BJ (cell line): Measurements from ENCODE around the gene HIVEP3. TPM values are rescaled to one million over a fixed set of nuclear protein-coding genes. Genes with fewer than 3 reads are reported as not detected.

ENCODE experiments used
- CTCF ChIA-PET: fragments of 350-600 bp; formaldehyde crosslinking; extraction: SDS; loops from one replicate; lab custom pipeline; 2021; ENCODE audit warnings: antibody characterized with exemption, inconsistent platforms; lab: Yijun Ruan, JAX
- POLR2A ChIA-PET: fragments of 300-600 bp; sonication (Branson Sonifier 250); formaldehyde crosslinking; extraction: SDS; loops from one replicate; lab custom pipeline; 2021; ENCODE audit warnings: antibody characterized with exemption; lab: Charles Lee
- DNase-seq: peaks from one replicate; pipeline ENCODE4 v3.0.0-alpha.2; 2011; ENCODE audit warnings: low read depth
- H3K27me3 ChIP-seq: 2 replicates; pipeline ENCODE4 v1.6.0; 2011; ENCODE audit warnings: low read length; ENCODE audit not compliant: control insufficient read depth, insufficient read depth
- H3K36me3 ChIP-seq: 2 replicates; pipeline ENCODE4 v1.5.1; 2011; ENCODE audit warnings: low read length; ENCODE audit not compliant: control insufficient read depth, insufficient read depth
- H3K4me3 ChIP-seq: 2 replicates; pipeline ENCODE4 v1.5.1; 2011; ENCODE audit warnings: low read depth, mild to moderate bottlenecking, control low read depth, low read length
- polyA plus RNA-seq: library from polyadenylated mRNA; depleted of rRNA; stranded (reverse); fragments of >200 nt; gene quantifications from 2 replicates; pipeline ENCODE4 v1.2.3, GENCODE V29; 2011
- TF ChIP-seq, protein P1 (sequence below): IDR thresholded peaks from 2 replicates; pipeline ENCODE4 v1.5.1; 2011; ENCODE audit warnings: low read depth, mild to moderate bottlenecking, control low read depth, inconsistent platforms, low read length, moderate library complexity; ENCODE audit not compliant: insufficient read depth

Gene HIVEP3
- polyA plus RNA-seq, 1 experiment = 4.0 TPM

GRCh38 chr1:41474490-41475271 lies 444.0 kb downstream of the HIVEP3 start:
- POLR2A ChIA-PET = no interaction called here

GRCh38 chr1:41473738-41474362 lies 444.9 kb downstream of the HIVEP3 start:
- no peak for DNase-seq
- H3K27me3 ChIP-seq = no peaks in the 10 kb centered on the region
- TF ChIP-seq, protein P1, sequence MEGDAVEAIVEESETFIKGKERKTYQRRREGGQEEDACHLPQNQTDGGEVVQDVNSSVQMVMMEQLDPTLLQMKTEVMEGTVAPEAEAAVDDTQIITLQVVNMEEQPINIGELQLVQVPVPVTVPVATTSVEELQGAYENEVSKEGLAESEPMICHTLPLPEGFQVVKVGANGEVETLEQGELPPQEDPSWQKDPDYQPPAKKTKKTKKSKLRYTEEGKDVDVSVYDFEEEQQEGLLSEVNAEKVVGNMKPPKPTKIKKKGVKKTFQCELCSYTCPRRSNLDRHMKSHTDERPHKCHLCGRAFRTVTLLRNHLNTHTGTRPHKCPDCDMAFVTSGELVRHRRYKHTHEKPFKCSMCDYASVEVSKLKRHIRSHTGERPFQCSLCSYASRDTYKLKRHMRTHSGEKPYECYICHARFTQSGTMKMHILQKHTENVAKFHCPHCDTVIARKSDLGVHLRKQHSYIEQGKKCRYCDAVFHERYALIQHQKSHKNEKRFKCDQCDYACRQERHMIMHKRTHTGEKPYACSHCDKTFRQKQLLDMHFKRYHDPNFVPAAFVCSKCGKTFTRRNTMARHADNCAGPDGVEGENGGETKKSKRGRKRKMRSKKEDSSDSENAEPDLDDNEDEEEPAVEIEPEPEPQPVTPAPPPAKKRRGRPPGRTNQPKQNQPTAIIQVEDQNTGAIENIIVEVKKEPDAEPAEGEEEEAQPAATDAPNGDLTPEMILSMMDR = 0 out of 2 replicates have a peak, but pooled peaks have one; percentile 1
- H3K36me3 ChIP-seq = no peaks in the 10 kb centered on the region
- ChIA-PET POLR2A (no interaction called here), CTCF (no interaction called here)
- no peak overlapping the region for H3K4me3 ChIP-seq

More at GRCh38 chr1:41474490-41475271, 444.0 kb downstream of the HIVEP3 start:
- Histone ChIP-seq H3K36me3 (no peaks in the 10 kb centered on the region), H3K27me3 (no peaks in the 10 kb centered on the region), H3K4me3 (no peak overlapping the region)
- TF ChIP-seq, protein P1 = no peak
- no peak for DNase-seq
- CTCF ChIA-PET = interaction anchor here (0.7 to 1.5 kb wide), 5 partner anchors 10 to 43 kb away, joined by 3 to 4 read pairs (median 3); no protein-coding TSS in a partner anchor

GRCh38 chr1:41471658-41472057 lies 447.1 kb downstream of the HIVEP3 start:
- TF ChIP-seq, protein P1 = no peak
- POLR2A ChIA-PET = no interaction called here
- no peak for DNase-seq
- H3K27me3 ChIP-seq = no peaks in the 10 kb centered on the region
- no peaks in the 10 kb centered on the region for H3K36me3 ChIP-seq
- H3K4me3 ChIP-seq = no peak overlapping the region
- CTCF ChIA-PET = no interaction called here

DNA sequence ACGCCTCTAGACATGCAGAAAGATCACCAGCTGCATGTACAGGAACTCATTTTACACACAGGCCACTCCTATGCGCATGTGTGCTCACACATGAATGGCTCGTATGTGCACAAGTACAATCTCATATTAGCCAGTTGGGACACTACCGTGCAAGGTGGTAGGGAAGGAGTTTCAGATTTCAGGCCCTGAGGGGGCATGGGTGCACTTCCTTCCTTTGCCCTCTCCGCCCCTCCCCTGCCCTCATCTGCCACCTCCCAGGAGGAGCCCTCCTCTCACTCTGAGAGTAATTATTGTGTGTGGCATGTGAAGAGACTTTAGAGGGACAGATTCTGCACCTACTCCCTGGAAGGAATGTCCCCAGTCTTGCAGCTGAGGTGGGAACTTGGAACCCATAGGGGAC lies 449.0 kb downstream of the HIVEP3 start:
- no peak for DNase-seq
- no peak overlapping the region for H3K4me3 ChIP-seq
- TF ChIP-seq, protein P1 = no peak
- CTCF ChIA-PET = no interaction called here
- H3K36me3 ChIP-seq = no peaks in the 10 kb centered on the region
- peaks cover 3% of the 10 kb centered on the region; the same call in 1 of the 2 replicates for H3K27me3 ChIP-seq
- POLR2A ChIA-PET = no interaction called here

DNA sequence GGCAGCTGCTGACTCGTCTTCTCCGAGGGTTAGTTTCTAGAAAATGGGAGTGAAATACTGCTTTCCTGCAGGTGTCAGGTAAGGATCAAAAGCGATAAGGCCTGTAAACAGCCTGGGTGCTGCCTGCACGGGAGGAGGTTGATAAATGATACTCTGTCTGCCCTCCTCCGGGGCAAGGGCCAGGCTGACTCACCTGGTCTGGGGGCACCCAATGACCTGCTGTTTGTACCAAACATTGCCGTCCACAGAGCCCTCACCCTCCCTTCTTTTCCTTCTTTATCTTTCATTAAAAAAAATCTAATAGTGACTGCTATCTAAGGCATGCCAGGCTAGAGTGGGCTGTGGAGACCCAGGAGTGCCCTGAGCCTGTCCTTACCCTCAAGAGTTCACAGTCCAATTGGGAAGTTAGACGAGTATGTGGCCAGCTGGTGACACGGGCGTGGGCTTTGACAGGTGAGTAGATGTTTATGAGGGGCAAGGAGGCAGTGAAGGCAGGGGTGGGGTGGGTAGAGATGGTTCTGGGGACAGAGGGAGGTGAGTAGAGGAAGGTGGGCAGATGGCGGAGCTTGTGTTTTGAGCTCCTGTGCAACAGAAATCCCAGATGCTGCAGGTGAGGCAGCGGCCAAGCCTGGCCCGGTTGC lies 450.5 kb downstream of the HIVEP3 start:
- TF ChIP-seq, protein P1 = no peak
- H3K27me3 ChIP-seq = peaks cover 3% of the 10 kb centered on the region; the same call in 1 of the 2 replicates

More for the DNA sequence above, 450.5 kb downstream of the HIVEP3 start:
- ChIA-PET CTCF (interaction anchor here (1.0 to 1.4 kb wide), 3 partner anchors 16 to 48 kb away, joined by 3 to 5 read pairs (median 3); partner anchors contain the start of gene EDN2), POLR2A (no interaction called here)
- DNase-seq = no peak
- Histone ChIP-seq H3K36me3 (no peaks in the 10 kb centered on the region), H3K4me3 (no peak overlapping the region)
